ENCODE data around the gene DIMT1. TPM values are rescaled to one million over a fixed set of nuclear protein-coding genes. Genes with fewer than 3 reads are reported as not detected.
A peak's percentile ranks its signal among the peaks of the same experiment; 100 is the strongest.

The DIMT1 gene
- total RNA-seq: 10 to 100 TPM; 13.5 to 28.3 (median 21.4) TPM

DNA sequence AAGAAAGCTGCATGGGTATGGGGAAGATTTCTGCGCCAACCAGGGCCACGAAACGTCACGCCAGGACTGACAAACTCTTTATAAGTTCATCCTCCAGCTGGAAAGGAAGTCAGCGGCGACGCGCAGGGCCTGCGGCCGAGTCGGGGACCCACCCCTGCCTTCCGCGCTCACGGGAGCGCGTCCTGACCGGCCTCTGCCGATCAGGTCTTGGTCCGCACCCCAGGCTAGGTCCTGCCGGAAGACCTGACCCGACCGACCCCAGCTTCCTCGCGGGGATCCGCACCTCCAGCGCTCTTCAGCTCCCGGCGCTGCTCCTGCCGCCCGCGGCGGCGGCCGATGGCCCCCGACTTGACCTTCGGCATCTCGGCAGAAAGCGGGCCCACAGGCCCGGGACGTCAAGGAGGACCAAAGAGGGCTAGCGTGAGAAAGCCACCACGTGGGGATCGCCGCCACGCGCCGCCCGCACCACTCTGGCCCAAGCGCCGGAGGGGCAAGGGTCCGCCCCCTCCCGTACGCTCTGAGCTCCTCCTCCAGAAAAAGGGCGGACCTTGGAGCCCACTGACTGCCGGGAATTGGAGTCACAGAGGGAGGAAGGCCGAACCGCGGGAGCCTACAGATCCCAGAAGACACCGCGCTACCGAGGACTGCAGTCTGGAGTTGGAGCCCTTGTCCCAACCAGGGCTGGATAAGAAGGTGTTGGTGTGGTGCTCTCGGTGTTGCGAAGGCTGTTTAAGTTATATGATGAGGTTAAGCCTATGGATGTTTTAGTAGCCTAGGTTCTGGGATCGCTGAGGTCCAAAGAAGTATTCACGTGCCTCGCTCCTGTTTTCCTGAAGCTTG is at the start of gene DIMT1:
DIMT1 (minus strand) TSS at position 495 of the 840 bp plus-strand sequence; CDS start at position 362, 133 bp downstream.
- H3K27ac ChIP-seq: peak within 1 kb of the TSS; percentile 97 to 98 (median 97)
- H3K27me3 ChIP-seq: no peaks in the 10 kb centered on the region
- peaks cover 0 to 22% of the 10 kb centered on the region in 2 donors for H3K36me3 ChIP-seq
- ATAC-seq (peak; percentile 99), DNase-seq (peak; percentile 96)
- TF ChIP-seq, protein P1, sequence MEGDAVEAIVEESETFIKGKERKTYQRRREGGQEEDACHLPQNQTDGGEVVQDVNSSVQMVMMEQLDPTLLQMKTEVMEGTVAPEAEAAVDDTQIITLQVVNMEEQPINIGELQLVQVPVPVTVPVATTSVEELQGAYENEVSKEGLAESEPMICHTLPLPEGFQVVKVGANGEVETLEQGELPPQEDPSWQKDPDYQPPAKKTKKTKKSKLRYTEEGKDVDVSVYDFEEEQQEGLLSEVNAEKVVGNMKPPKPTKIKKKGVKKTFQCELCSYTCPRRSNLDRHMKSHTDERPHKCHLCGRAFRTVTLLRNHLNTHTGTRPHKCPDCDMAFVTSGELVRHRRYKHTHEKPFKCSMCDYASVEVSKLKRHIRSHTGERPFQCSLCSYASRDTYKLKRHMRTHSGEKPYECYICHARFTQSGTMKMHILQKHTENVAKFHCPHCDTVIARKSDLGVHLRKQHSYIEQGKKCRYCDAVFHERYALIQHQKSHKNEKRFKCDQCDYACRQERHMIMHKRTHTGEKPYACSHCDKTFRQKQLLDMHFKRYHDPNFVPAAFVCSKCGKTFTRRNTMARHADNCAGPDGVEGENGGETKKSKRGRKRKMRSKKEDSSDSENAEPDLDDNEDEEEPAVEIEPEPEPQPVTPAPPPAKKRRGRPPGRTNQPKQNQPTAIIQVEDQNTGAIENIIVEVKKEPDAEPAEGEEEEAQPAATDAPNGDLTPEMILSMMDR (IDR thresholded peaks at IDR 0.05 in 4 of 5, conservative IDR thresholded peaks at IDR 0.05 in 1 of 5): no peak
- TF ChIP-seq POLR2A (IDR thresholded peaks at IDR 0.05): peak; percentile 85 to 89
- peak within 1 kb of the TSS; percentile 90 to 98 (median 94) for H3K4me3 ChIP-seq
- H3K4me1 ChIP-seq: peaks cover 10 to 12% of the 10 kb centered on the region in 2 donors
- no peaks in the 10 kb centered on the region for H3K9me3 ChIP-seq
- intact Hi-C loops (cut with DNase I; ENCODE audit: low total_unique reads): loop anchor here (1.0 to 5.0 kb wide), 3 partner anchors 9 to 96 kb away; partner anchors contain the start of genes IPO11 and KIF2A
- in situ Hi-C loops (cut with MboI; ENCODE audit: low sequenced_read_pairs in 4 of 4): no loop called here

DNA sequence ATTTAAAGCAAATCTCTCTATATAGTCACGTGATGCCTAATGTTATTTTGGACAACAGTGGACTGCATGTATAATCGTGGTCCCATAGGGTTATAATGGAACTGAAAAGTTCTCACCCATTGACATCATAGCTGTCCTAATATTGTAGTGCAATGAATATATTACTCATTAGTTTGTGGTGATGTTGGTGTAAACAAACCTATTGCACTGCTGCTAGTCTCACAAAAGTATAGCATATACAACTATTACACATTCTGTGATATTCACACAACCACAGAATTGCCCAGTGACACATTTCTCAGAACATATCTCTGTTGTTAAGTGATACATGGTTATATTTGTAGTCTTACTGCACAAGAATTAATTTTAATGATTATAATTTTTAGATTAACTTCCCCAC is 46.6 kb upstream of the DIMT1 start:
- intact Hi-C loops (cut with DNase I; ENCODE audit: low total_unique reads): no loop called here
- DNase-seq (no peak), ATAC-seq (no peak)
- no peaks in the 10 kb centered on the region for H3K4me1 ChIP-seq
- no peaks in the 10 kb centered on the region for H3K9me3 ChIP-seq
- H3K36me3 ChIP-seq: peaks cover 3 to 24% of the 10 kb centered on the region in 2 donors
- no peak for TF ChIP-seq POLR2A (IDR thresholded peaks at IDR 0.05)
- TF ChIP-seq, protein P1 (IDR thresholded peaks at IDR 0.05 in 4 of 5, conservative IDR thresholded peaks at IDR 0.05 in 1 of 5): no peak
- no peak overlapping the region for H3K4me3 ChIP-seq
- H3K27ac ChIP-seq: no peak overlapping the region
- in situ Hi-C loops (cut with MboI; ENCODE audit: low sequenced_read_pairs in 4 of 4): loop anchor here in 3 of 4 donors (25.0 kb wide), 1 partner anchor 337 kb away; no protein-coding TSS in a partner anchor
- no peaks in the 10 kb centered on the region for H3K27me3 ChIP-seq

DNA sequence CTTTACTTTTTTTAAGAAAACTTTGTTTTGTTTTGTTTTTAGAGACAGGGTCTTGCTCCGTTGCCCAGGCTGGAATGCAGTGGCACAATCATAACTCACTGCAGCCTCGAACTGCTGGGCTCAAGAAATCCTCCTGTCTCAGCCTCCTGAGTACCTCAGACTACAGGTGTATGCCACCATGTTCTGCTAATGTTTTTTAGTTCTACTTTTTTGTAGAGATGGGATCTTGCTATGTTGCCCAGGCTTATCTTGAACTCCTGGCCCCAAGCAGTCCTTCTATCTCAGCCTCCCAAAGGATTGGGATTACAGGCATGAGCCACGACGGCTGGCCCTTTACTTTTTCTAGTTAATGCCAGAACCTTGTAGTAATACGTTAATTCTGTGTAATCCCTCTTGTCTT is 44.8 kb upstream of the DIMT1 start:
- in situ Hi-C loops (cut with MboI; ENCODE audit: low sequenced_read_pairs in 4 of 4): no loop called here
- no peaks in the 10 kb centered on the region for H3K27me3 ChIP-seq
- intact Hi-C loops (cut with DNase I; ENCODE audit: low total_unique reads): no loop called here
- TF ChIP-seq POLR2A (IDR thresholded peaks at IDR 0.05): no peak
- TF ChIP-seq, protein P1 (IDR thresholded peaks at IDR 0.05 in 4 of 5, conservative IDR thresholded peaks at IDR 0.05 in 1 of 5): no peak
- no peak overlapping the region for H3K27ac ChIP-seq
- H3K9me3 ChIP-seq: no peaks in the 10 kb centered on the region
- ATAC-seq (no peak), DNase-seq (no peak)
- no peak overlapping the region for H3K4me3 ChIP-seq
- peaks cover 3 to 23% of the 10 kb centered on the region in 2 donors for H3K36me3 ChIP-seq
- no peaks in the 10 kb centered on the region for H3K4me1 ChIP-seq

DNA sequence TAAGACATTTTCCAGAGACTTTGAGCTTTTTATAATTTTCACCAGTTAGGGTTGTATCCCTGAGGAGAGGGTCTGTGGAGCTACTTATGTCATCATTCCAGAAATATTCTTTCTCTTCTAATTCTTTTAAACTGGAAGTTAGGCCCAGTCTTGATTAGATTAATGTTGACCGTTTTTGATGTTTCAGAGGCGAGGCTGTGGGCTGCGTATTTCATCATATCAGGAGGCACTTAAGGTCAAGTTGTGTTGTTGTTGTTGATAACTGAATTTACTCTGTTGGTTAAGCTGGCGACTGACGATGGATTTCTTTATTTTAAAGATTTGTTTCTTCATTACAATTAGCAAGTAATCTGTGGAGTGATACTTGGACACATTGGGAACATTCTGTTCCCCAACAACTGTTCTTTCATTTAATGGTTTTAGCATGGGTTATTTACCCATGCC is 28.9 kb upstream of the DIMT1 start:
- Histone ChIP-seq H3K27ac (peak overlapping the region; percentile 54 to 84 (median 60)), H3K36me3 (no peaks in the 10 kb centered on the region), H3K27me3 (no peaks in the 10 kb centered on the region), H3K4me1 (peaks cover 26 to 34% of the 10 kb centered on the region in 2 donors), H3K4me3 (peak overlapping the region in 2 of 4 donors; percentile 5 to 27), H3K9me3 (no peaks in the 10 kb centered on the region)
- peak in 1 of 2 donors; percentile 18 for DNase-seq
- no peak for TF ChIP-seq POLR2A (IDR thresholded peaks at IDR 0.05)
- TF ChIP-seq, protein P1 (IDR thresholded peaks at IDR 0.05 in 4 of 5, conservative IDR thresholded peaks at IDR 0.05 in 1 of 5): no peak
- in situ Hi-C loops (cut with MboI; ENCODE audit: low sequenced_read_pairs in 4 of 4): no loop called here
- intact Hi-C loops (cut with DNase I; ENCODE audit: low total_unique reads): no loop called here
- peak; percentile 61 to 73 for ATAC-seq

Data from gastrocnemius medialis (tissue), 4 donors.